ENCODE results near the gene ZBTB17.
"Not testable (repeated sequence)": the region's sequence is repeated elsewhere in the genome, so short reads cannot be mapped to it uniquely, and the experiment has no call there.

ZBTB17 gene

DNA sequence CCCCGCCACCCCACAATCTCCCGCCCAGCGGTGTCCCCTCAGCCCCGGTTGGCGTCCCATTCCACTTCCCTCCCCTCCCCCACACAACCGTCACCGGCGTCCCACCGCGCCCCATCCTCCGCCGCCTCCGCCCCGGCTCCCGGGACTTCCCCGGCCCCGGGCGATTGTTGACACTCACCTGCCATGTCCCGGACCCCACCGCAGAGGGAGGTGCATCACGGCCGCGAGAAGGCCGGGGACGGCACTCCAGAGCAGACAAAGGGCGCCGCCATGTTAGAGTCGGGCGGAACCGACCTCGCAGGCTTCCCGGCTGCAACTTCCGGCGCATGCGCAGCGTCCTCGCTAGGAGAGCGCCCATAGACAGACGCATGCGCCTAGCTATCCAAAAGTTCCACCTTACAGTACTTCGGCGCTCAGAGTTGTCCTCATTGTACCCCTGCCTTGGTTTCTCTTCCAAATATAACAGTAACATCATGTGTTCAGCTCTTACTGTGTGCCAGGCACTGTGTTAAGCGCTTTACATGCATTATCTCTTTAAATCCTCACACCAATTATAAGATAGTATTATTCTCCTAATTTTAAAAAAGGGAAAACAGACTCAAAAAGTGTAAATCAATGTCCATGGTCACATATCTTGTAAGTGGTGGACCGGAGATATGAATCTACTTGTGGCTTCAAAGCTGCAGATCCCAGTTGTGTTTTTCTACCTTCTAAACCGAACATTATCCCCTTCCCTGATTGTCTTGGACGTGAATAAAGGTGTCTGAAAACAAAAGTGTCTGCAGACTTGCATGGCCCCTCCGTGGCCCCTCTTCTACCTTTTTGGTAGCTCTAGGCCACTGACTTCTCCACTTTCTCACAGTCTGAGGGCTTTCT is at the start of gene ZBTB17:
Gene ZBTB17 (minus strand): TSS at position 297 of the 876 bp plus-strand sequence. CDS start 27,606 bp downstream, outside the sequence.
- 0 out of 2 replicates have a peak, but pooled peaks have one; percentile 16 for TF ChIP-seq ZFX (IDR thresholded peaks at IDR 0.05)
- no peak for TF ChIP-seq CTCF (conservative IDR thresholded peaks at IDR 0.05)
- H3K27ac ChIP-seq, result peak within 1 kb of the TSS; percentile 79

- TF ChIP-seq ZFX (IDR thresholded peaks at IDR 0.05) (no peak), CTCF (conservative IDR thresholded peaks at IDR 0.05) (no peak)
- no peak overlapping the region for H3K27ac ChIP-seq
Observed at GRCh38 chr1:16023050-16023653, 47.3 kb upstream of the ZBTB17 start.

DNA sequence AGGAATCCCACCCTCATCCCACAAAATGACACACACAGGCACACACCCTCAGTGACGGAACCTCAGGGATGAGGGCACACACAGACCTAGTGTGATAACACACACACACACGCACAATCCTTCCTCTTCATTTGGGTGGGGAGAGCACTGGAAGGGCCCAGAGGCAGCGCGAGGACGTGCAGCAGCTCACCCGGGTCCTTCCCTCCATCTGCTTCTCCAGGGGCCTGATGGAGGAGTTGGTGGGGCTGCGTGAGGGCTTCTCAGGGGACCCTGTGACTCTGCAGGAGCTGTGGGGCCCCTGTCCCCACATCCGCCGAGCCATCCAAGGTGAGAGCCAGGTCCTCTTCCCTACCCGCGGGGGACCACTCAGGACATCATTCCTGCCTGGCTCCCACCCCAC is 46.5 kb upstream of the ZBTB17 start:
- no peak for TF ChIP-seq CTCF (conservative IDR thresholded peaks at IDR 0.05)
- TF ChIP-seq ZFX (IDR thresholded peaks at IDR 0.05), result no peak
- no peak overlapping the region for H3K27ac ChIP-seq

- no peak within 1 kb of the TSS for H3K27ac ChIP-seq
Observed at GRCh38 chr1:16021681-16022080, 45.8 kb upstream of the ZBTB17 start, which contains the start of gene CLCNKA. Gene CLCNKA, plus strand, starts transcription at chr1:16022036. Its CDS starts 584 bp downstream, at chr1:16022620.

GRCh38 chr1:16020878-16021277 is 45.0 kb upstream of the ZBTB17 start:
- not testable (repeated sequence) for H3K27ac ChIP-seq

More at GRCh38 chr1:16021681-16022080, 45.8 kb upstream of the ZBTB17 start, which contains the start of gene CLCNKA:
- no peak for TF ChIP-seq ZFX (IDR thresholded peaks at IDR 0.05)
- no peak for TF ChIP-seq CTCF (conservative IDR thresholded peaks at IDR 0.05)

DNA sequence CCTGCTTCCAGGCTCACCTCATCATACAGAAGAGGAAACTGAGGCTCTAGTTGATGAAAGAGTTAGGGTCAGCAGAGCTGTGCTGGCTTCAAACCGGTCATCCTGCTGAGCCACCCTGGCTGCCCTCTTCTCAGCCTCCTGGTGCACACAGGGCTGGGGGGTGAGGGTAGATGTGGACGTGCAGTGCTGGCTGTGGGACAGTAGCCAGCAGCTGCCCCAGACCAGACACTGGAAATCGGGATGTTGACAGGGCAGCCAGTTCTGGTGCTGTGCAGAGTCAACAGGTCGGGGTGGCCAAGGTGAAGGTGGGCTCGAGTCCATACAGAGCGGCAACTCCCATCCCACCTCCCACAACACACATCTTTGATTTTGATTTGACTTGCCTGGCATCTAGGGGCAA is 44.4 kb upstream of the ZBTB17 start:
- H3K27ac ChIP-seq, result no peak overlapping the region

More for the DNA sequence above, 44.4 kb upstream of the ZBTB17 start:
- TF ChIP-seq ZFX (IDR thresholded peaks at IDR 0.05) (no peak), CTCF (conservative IDR thresholded peaks at IDR 0.05) (no peak)

Measured in C4-2B (cell line).